ENCODE data around the gene ADAMTS7. TPM values are rescaled to one million over a fixed set of nuclear protein-coding genes. Genes with fewer than 3 reads are reported as not detected.

Gene ADAMTS7
- total and polyA plus RNA-seq, 2 donors (not counting 3 experiments of a cell fraction or from before 2014, with no cell fraction given) = 49.6 to 64.7 TPM

DNA sequence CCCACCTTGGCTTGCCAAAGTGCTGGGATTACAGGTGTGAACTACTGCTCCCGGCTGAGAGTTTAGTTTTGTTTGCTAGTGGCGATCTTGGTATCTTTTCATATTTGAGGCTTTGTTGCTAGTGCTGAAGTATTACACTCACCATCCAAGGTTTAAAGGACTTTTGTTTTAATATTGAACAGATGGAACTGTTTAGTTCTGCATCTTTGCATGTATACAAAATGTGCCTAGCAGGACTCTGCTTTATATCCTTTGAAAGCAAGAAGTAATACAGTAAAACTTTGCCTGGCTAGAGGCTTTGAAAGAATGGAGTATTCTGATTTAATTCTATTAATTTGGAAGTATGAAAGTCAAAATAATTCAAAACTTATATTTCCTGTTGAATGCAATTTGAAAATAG, 92.4 kb downstream of the ADAMTS7 start:
- Histone ChIP-seq H3K9ac (replicated peaks; ENCODE audit: extremely low read depth, insufficient read depth, low read length) (no peak overlapping the region), H3K79me2 (ENCODE audit: control insufficient read depth, insufficient read depth, low read length) (no peaks in the 10 kb centered on the region), H3K9me1 (replicated peaks; ENCODE audit: control insufficient read depth, extremely low read depth, insufficient read depth, low read length) (no peaks in the 10 kb centered on the region), H3K4me1 (ENCODE audit: control insufficient read depth, extremely low read depth, insufficient read depth, low read length) (no peaks in the 10 kb centered on the region), H3K27ac (ENCODE audit: insufficient read depth, low read depth, low read length) (no peak overlapping the region), H3K9me3 (replicated peaks; ENCODE audit: control insufficient read depth, insufficient read depth, low read length) (no peaks in the 10 kb centered on the region), H3K4me3 (replicated peaks in 1 of 3; ENCODE audit: insufficient read depth in 1 of 3, low read depth in 1 of 3, low read length in 3 of 3) (no peak overlapping the region), H3K4me2 (ENCODE audit: insufficient read depth, low read length) (no peak overlapping the region), H3K36me3 (ENCODE audit: control insufficient read depth in 2 of 2, extremely low read depth in 1 of 2, insufficient read depth in 2 of 2, low read length in 2 of 2) (no peaks in the 10 kb centered on the region), H3K27me3 (ENCODE audit: control insufficient read depth in 2 of 2, insufficient read depth in 2 of 2, low read length in 2 of 2) (peaks cover 4 to 14% of the 10 kb centered on the region in 2 experiments), H2AFZ (ENCODE audit: low read depth, low read length) (no peak overlapping the region), H4K20me1 (replicated peaks; ENCODE audit: control insufficient read depth, extremely low read depth, insufficient read depth, low read length) (no peaks in the 10 kb centered on the region)
- no TSS peak for BruUV-seq (replicated peaks)
- FAIRE-seq = no peak
- DNase-seq (ENCODE audit: low read depth, low spot score) = no peak
- TF ChIP-seq GATA2 (IDR thresholded peaks at IDR 0.05; ENCODE audit: insufficient read depth, insufficient read length, low read depth, low read length) (no peak), EZH2 (IDR thresholded peaks at IDR 0.05; ENCODE audit: borderline replicate concordance, low read depth, low read length, severe bottlenecking) (no peak), MYC (IDR thresholded peaks at IDR 0.05; ENCODE audit: low read depth, low read length) (no peak), POLR2A (IDR thresholded peaks at IDR 0.05; ENCODE audit: low read depth, low read length) (no peak), FOS (IDR thresholded peaks at IDR 0.05; ENCODE audit: borderline replicate concordance, insufficient read depth, low read length) (no peak), JUN (IDR thresholded peaks at IDR 0.05; ENCODE audit: borderline replicate concordance, insufficient read depth, insufficient read length, low read depth) (no peak), POLR2AphosphoS5 (IDR thresholded peaks at IDR 0.05; ENCODE audit: insufficient read depth, low read depth, low read length) (no peak)
- TF ChIP-seq, protein P1, sequence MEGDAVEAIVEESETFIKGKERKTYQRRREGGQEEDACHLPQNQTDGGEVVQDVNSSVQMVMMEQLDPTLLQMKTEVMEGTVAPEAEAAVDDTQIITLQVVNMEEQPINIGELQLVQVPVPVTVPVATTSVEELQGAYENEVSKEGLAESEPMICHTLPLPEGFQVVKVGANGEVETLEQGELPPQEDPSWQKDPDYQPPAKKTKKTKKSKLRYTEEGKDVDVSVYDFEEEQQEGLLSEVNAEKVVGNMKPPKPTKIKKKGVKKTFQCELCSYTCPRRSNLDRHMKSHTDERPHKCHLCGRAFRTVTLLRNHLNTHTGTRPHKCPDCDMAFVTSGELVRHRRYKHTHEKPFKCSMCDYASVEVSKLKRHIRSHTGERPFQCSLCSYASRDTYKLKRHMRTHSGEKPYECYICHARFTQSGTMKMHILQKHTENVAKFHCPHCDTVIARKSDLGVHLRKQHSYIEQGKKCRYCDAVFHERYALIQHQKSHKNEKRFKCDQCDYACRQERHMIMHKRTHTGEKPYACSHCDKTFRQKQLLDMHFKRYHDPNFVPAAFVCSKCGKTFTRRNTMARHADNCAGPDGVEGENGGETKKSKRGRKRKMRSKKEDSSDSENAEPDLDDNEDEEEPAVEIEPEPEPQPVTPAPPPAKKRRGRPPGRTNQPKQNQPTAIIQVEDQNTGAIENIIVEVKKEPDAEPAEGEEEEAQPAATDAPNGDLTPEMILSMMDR (IDR thresholded peaks at IDR 0.05; ENCODE audit: extremely low read depth in 1 of 2, insufficient read depth in 1 of 2, low read depth in 1 of 2, low read length in 2 of 2) = no peak
- TF ChIP-seq, protein P2, sequence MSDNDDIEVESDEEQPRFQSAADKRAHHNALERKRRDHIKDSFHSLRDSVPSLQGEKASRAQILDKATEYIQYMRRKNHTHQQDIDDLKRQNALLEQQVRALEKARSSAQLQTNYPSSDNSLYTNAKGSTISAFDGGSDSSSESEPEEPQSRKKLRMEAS (IDR thresholded peaks at IDR 0.05; ENCODE audit: insufficient read depth, insufficient read length) = no peak
- intact Hi-C loops (cut with micrococcal nuclease) = loop anchor here (5.0 kb wide), 1 partner anchor 533 kb away; no protein-coding TSS in a partner anchor
- dilution Hi-C loops (cut with MboI; ENCODE audit: extremely low pct_ligation_motif_present, low sequenced_read_pairs) = no loop called here
- POLR2A ChIA-PET = no interaction called here
- CTCF ChIA-PET = interaction anchor here (1.2 kb wide), 1 partner anchor 9 kb away, joined by 3 read pairs; no protein-coding TSS in a partner anchor

Data from endothelial cell of umbilical vein (primary cell).